Kidney (tissue), 22 donors: ENCODE results near the gene AKIRIN2. TPM values are rescaled to one million over a fixed set of nuclear protein-coding genes. Genes with fewer than 3 reads are reported as not detected.

Experiments
- DNase-seq, 5 donors: peaks; one replicate each; pipeline ENCODE4 v3.0.0-alpha.2; 2013 to 2020
- FAIRE-seq: peaks from 2 replicates; lab custom pipeline; 2012; peaks lifted over from hg19 to GRCh38; lab: Jason Lieb, UNC
- H3K27ac ChIP-seq, 2 donors: one replicate each; pipeline ENCODE4 v1.7.0; 2013; ENCODE audit warnings: low read depth in 2 of 2, low read length in 2 of 2, inconsistent platforms in 1 of 2
- H3K27me3 ChIP-seq: one replicate; pipeline ENCODE4 v1.7.1; 2013; ENCODE audit warnings: low read length, inconsistent platforms; ENCODE audit not compliant: control insufficient read depth, insufficient read depth
- H3K36me3 ChIP-seq, 3 donors: one replicate each; pipeline versions ENCODE4 v1.7.0 to v1.7.1; 2013; ENCODE audit warnings: low read length in 3 of 3, control low read depth in 1 of 3, inconsistent platforms in 1 of 3; ENCODE audit not compliant: insufficient read depth in 3 of 3, control insufficient read depth in 2 of 3
- H3K4me1 ChIP-seq, 3 donors: one replicate each; pipeline versions ENCODE4 v1.7.0 to v1.7.1; 2013; ENCODE audit warnings: low read length in 3 of 3, inconsistent platforms in 1 of 3, low read depth in 1 of 3; ENCODE audit not compliant: control insufficient read depth in 2 of 3, insufficient read depth in 2 of 3
- H3K4me3 ChIP-seq, 3 donors: one replicate each; pipeline versions ENCODE4 v1.7.0 to v1.8.1; 2013; ENCODE audit warnings: low read length in 3 of 3, control low read depth in 1 of 3, inconsistent platforms in 1 of 3
- H3K9ac ChIP-seq, 3 donors: one replicate each; pipeline versions ENCODE4 v1.7.0 to v1.7.1; 2013; ENCODE audit warnings: low read length in 3 of 3, control low read depth in 1 of 3, inconsistent platforms in 1 of 3
- H3K9me3 ChIP-seq, 3 donors: one replicate each; pipeline versions ENCODE4 v1.7.0 to v1.7.1; 2013; ENCODE audit warnings: low read length in 3 of 3, control low read depth in 1 of 3, inconsistent platforms in 1 of 3; ENCODE audit not compliant: control insufficient read depth in 2 of 3, insufficient read depth in 1 of 3
- intact Hi-C: fragments of 100-400 bp; cut with DNase I; formaldehyde crosslinking; loops from one replicate; pipeline ENCODE4 v1.11.1; 2022
- long read RNA-seq, 10 donors: library from polyadenylated mRNA in 1 of 10; unstranded in 1 of 10; transcript quantifications; one replicate each; pipeline ENCODE4 v2.0.0 and lab custom pipeline, GENCODE V29; 2021 to 2026
- polyA plus RNA-seq: library from polyadenylated mRNA; stranded (reverse); fragments of 350-450 nt; fragmentation: Illumina TruSeq; extraction: RNeasy Lipid Tissue Mini Kit (QIAGEN cat#74804); gene quantifications from one replicate; pipeline ENCODE4 v1.2.3, GENCODE V29; 2014; ENCODE audit warnings: low read depth, low replicate concordance; ENCODE audit not compliant: insufficient read depth
- total RNA-seq: library from RNA; stranded (reverse); fragmentation: NEBNext Ultra II Directional; extraction: Animal tissue kit (Norgen Biotek cat#: 25700); gene quantifications from one replicate; pipeline ENCODE4 v1.2.1, GENCODE V29; 2021
- TF ChIP-seq, protein P1 (sequence below): IDR thresholded peaks from 3 replicates; pipeline ENCODE4 v1.5.1; 2012; ENCODE audit warnings: mild to moderate bottlenecking, moderate library complexity, borderline replicate concordance; ENCODE audit not compliant: insufficient read depth; ENCODE audit errors: extremely low read depth
- donor health status: control.
- donor health status: control.
- donor health status: control.
- donor health status: control.
- donor health status: control.
- donor health status: DM: yes; HTN: yes; CAD: no.
- donor health status: Normal renal cell carcinoma (clear cell type).

Gene AKIRIN2
- 43.4 TPM for total RNA-seq
- polyA plus RNA-seq, result 26.0 TPM
- long read RNA-seq, donor 1, transcript AKIRIN2-201 (5 exons, 1,662 nt), result major isoform, 12 of 12 reads
- long read RNA-seq, donor 1, partial matches to known transcripts, result 0 of 12 reads
- long read RNA-seq, donor 1, other reads (novel, unspliced or antisense), result 0 of 12 reads
- long read RNA-seq, donor 2, transcript AKIRIN2-201 (5 exons, 1,662 nt), result major isoform, 15 of 15 reads
- long read RNA-seq, donor 2, partial matches to known transcripts, result 0 of 15 reads
- long read RNA-seq, donor 2, other reads (novel, unspliced or antisense), result 0 of 15 reads
- long read RNA-seq, donor 3, transcript AKIRIN2-201 (5 exons, 1,662 nt), result major isoform, 11 of 11 reads
- long read RNA-seq, donor 3, partial matches to known transcripts, result 0 of 11 reads
- long read RNA-seq, donor 3, other reads (novel, unspliced or antisense), result 0 of 11 reads
- long read RNA-seq, donor 4, transcript AKIRIN2-201 (5 exons, 1,662 nt), result major isoform, 10 of 10 reads
- long read RNA-seq, donor 4, partial matches to known transcripts, result 0 of 10 reads
- long read RNA-seq, donor 4, other reads (novel, unspliced or antisense), result 0 of 10 reads
- long read RNA-seq, donor 5, partial matches to known transcripts, result 0 of 1 reads
- long read RNA-seq, donor 5, other reads (novel, unspliced or antisense), result 0 of 1 reads
- long read RNA-seq, donor 6, transcript AKIRIN2-201 (5 exons, 1,662 nt), result major isoform, 6 of 6 reads
- long read RNA-seq, donor 6, partial matches to known transcripts, result 0 of 6 reads
- long read RNA-seq, donor 6, other reads (novel, unspliced or antisense), result 0 of 6 reads
- long read RNA-seq, donor 7, transcript AKIRIN2-201 (5 exons, 1,662 nt), result major isoform, 38 of 41 reads
- long read RNA-seq, donor 7, partial matches to known transcripts, result 1 of 41 reads
- long read RNA-seq, donor 7, other reads (novel, unspliced or antisense), result 2 of 41 reads
- long read RNA-seq, donor 8, transcript AKIRIN2-201 (5 exons, 1,662 nt), result major isoform, 18 of 18 reads
- long read RNA-seq, donor 8, partial matches to known transcripts, result 0 of 18 reads
- long read RNA-seq, donor 8, other reads (novel, unspliced or antisense), result 0 of 18 reads
- long read RNA-seq, donor 9, transcript AKIRIN2-201 (5 exons, 1,662 nt), result major isoform, 6 of 11 reads
- long read RNA-seq, donor 9, partial matches to known transcripts, result 5 of 11 reads
- long read RNA-seq, donor 9, other reads (novel, unspliced or antisense), result 0 of 11 reads
- long read RNA-seq, donor 10, transcript AKIRIN2-201 (5 exons, 1,662 nt), result major isoform, 14 of 14 reads
- long read RNA-seq, donor 10, partial matches to known transcripts, result 0 of 14 reads
- long read RNA-seq, donor 10, other reads (novel, unspliced or antisense), result 0 of 14 reads

DNA sequence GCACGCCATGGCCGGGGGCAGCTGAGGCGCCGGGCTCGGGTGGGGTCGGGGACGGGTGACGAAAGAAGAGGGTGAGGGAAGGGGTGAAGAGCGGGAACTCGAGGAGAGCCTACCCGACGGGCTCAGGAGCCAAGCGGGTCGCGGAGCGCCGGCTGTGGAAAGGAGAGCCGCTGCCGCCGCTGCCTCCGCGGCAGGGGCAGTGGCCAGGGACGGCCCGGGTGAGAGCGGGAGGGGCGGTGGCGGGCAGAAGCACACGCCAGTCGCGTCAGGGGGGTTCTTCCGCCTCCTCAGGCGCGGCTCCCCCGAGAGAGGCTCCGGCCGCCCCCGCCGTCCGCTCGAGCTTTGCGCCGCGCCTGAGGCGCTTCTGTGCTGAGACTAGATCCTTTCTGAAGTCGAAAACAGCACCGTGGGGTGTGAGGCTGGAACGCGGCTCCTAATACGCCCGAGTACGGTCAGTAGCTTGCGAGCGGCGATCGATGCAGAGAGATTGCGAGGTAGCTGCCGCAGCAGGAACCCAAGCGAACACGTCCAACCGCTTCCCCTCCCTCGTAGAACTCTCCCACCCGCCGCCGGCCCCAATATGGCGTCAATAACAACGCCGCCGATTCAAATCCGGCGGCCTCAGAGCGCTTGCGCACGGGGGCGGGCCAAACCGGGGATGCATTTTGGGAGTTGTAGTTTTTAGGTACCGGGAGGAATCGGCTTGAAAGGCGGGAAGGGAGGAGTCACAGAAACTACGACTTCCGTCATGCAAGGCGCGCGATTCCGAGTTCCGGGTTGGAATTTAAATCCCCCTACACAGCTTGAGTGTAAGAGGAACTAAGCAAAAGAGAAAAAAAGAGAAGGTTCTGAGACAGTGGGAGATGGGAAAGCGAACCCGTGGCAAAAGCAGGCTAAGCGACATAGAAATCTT, at the start of gene AKIRIN2:
Gene AKIRIN2, minus strand, starts transcription at position 558 of the 913 bp plus-strand sequence. Its CDS starts 549 bp downstream, at position 9.
- peak; percentile 92 for FAIRE-seq
- TF ChIP-seq, protein P1, sequence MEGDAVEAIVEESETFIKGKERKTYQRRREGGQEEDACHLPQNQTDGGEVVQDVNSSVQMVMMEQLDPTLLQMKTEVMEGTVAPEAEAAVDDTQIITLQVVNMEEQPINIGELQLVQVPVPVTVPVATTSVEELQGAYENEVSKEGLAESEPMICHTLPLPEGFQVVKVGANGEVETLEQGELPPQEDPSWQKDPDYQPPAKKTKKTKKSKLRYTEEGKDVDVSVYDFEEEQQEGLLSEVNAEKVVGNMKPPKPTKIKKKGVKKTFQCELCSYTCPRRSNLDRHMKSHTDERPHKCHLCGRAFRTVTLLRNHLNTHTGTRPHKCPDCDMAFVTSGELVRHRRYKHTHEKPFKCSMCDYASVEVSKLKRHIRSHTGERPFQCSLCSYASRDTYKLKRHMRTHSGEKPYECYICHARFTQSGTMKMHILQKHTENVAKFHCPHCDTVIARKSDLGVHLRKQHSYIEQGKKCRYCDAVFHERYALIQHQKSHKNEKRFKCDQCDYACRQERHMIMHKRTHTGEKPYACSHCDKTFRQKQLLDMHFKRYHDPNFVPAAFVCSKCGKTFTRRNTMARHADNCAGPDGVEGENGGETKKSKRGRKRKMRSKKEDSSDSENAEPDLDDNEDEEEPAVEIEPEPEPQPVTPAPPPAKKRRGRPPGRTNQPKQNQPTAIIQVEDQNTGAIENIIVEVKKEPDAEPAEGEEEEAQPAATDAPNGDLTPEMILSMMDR, result no peak
- Histone ChIP-seq H3K27ac (peak within 1 kb of the TSS; percentile 97 to 99), H3K27me3 (no peaks in the 10 kb centered on the region), H3K36me3 (no peaks in the 10 kb centered on the region), H3K9me3 (no peaks in the 10 kb centered on the region), H3K4me3 (peak within 1 kb of the TSS; percentile 86 to 96 (median 90)), H3K9ac (peak within 1 kb of the TSS; percentile 89 to 99 (median 91)), H3K4me1 (peaks cover 8 to 12% (median 8%) of the 10 kb centered on the region in 3 donors)
- intact Hi-C loops, result no loop called here
- DNase-seq, result peak; percentile 98 to 99 (median 99)

DNA sequence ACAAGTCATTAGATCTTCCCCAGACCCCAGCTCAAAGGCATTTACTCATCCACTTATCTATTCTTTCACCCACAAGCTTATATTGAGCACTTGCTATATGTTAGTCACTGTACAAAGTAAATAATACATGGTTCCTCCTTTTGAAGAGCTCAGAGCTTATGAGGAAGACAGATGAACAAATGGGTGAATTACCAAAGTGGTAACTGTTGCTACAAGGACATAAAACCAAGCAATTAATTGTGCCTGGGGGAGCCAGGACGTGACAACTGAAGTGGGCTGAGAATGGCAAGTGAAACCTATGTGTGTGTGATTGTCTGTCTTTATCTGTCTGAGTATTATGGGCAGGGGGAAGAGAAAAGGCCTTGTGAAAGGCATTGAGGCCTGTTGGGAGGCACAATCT, 45.6 kb upstream of the AKIRIN2 start:
- no peak for FAIRE-seq
- TF ChIP-seq, protein P1, result no peak
- no peaks in the 10 kb centered on the region for H3K27me3 ChIP-seq
- no peak for DNase-seq
- no peaks in the 10 kb centered on the region for H3K9me3 ChIP-seq
- no peak overlapping the region for H3K4me3 ChIP-seq
- H3K27ac ChIP-seq, result no peak overlapping the region
- no peaks in the 10 kb centered on the region for H3K36me3 ChIP-seq
- no peak overlapping the region for H3K9ac ChIP-seq
- intact Hi-C loops, result no loop called here
- no peaks in the 10 kb centered on the region for H3K4me1 ChIP-seq
